GM18511 (cell line): ENCODE measurements around the gene SPRN.
A peak's percentile ranks its signal among the peaks of the same experiment; 100 is the strongest.

Experiments used
- ATAC-seq: cut with Tn5 transposase; IDR thresholded peaks from one replicate; pipeline ENCODE4 v1.9.1; 2021; ENCODE audit warnings: mild to moderate bottlenecking, moderate library complexity; ENCODE audit not compliant: unreplicated experiment

SPRN gene

DNA sequence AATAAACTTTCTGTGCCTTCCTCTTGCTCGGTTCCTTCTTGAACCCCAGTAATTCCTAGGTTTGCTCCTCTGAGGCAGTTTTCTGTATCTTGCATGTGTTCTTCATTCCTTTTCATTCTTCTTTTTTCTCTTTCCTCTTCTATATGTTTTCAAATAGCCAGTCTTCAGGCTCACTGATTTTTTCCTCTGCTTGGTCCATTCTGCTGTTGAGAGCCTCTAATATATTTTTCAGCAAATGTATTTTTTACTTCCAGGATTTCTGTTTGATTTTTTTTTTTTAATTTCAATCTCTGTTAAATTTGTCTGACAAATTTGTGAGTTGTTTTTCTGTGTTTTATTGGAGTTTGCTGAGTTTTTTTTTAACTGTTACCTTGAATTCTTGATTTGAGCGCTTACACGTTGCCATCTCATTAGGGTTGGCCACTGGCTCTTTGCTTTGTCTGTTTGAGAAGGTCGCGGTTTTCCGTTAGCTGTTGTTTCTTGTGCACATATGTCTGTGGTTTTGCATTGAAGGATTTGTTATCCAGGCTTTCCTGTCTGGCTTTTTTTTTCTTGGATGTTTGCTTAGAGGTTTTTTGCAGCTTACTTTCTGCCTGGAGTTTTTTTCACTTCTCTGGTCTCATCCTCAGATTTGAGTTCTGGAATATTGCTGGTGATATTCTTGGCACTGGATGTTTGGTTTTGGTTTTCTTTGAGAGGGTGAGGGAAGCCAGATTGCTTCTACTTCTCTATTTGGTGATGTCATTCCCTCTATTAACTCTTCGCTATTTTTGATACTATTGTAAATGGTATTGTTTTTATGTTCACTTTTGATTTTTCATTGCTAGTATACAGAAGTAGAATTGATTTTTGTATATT is 12.7 kb downstream of the SPRN start:
- ATAC-seq, result no peak

DNA sequence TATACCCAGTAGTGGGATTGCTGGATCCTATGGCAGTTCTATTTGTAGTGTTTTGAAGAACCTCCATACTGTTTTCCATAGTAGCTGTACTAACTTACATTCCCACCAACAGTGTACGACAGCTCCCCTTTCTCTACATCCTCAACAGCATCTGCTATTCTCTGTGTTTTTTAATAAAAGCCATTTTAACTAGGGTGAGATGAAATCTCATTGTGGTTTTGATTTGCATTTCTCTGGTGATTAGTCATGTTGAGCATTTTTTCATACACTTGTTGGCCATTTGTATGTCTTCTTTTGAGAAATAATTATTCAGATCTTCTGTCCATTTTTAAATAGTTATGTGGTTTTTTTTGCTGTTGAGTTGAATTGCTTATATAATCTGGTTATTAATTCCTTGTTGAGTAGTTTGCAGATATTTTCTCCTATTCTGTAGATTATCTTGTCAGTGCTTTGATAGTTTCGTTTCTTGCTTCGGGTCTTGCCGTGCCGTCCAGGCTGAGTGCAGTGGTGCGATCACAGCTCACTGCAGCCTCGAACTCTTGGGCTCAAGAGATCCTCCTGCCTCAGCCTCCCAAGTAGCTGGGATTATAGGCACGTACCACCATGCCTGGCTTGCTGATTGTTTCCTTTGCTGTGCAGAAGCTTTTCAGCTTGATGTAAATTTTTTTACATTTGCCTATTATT is 18.4 kb downstream of the SPRN start:
- ATAC-seq, result peak; percentile 68

DNA sequence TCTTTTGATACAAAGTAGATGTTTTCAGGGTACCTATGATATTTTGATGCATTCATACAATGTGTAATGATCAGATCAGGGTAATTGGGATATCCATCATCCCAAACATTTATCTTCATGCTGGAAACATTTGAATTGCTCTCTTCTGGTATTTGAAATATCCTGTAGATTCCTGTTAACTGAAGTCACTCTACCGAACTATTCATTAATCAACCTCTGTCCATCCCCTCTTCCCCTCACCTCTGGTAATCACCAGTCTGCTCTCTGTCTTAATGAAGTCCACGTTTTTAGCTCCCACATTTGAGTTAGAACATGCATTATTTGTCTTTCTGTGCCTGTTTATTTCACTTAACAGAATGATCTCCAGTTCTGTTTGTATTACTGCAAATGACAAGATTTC is 19.2 kb downstream of the SPRN start:
- no peak for ATAC-seq

DNA sequence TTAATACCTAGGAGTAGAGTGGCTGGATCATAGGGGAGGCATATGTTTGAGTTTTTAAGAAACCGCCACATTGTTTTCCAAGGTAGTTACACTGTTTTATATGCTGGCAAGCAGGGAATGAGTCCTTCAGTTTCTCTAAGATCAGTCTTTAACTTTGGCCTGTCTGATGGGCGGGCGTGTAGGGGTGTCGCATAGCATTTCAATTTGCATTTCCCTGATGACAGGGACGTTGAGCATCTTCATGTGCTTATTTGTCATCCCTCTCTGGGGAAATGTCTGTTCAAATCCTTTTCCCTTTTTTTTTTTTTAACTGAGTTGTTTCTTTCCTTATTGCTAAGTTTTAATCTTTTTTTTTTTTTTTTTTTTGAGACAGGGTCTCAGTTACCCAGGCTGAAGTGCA is 20.6 kb downstream of the SPRN start:
- ATAC-seq, result no peak

DNA sequence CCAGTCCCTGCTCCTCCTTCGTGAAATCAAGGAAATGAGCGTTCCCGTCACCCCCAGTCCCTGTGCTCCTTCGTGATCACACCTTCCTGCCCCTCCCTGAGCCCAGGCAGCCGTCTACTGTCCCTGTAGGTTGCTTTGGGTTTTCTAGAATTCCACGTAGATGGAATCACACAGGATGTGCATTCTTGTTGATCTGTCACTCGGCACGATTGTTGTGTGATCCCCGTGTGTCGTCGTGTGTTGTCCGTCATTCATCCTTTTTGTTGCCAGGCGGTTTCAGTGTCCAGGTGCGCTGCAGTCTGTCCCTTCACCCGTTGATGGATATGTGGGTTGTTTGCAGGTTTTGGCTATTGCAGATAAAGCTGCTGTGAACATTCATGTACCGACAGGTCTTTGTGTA is 21.1 kb downstream of the SPRN start:
- ATAC-seq, result no peak

DNA sequence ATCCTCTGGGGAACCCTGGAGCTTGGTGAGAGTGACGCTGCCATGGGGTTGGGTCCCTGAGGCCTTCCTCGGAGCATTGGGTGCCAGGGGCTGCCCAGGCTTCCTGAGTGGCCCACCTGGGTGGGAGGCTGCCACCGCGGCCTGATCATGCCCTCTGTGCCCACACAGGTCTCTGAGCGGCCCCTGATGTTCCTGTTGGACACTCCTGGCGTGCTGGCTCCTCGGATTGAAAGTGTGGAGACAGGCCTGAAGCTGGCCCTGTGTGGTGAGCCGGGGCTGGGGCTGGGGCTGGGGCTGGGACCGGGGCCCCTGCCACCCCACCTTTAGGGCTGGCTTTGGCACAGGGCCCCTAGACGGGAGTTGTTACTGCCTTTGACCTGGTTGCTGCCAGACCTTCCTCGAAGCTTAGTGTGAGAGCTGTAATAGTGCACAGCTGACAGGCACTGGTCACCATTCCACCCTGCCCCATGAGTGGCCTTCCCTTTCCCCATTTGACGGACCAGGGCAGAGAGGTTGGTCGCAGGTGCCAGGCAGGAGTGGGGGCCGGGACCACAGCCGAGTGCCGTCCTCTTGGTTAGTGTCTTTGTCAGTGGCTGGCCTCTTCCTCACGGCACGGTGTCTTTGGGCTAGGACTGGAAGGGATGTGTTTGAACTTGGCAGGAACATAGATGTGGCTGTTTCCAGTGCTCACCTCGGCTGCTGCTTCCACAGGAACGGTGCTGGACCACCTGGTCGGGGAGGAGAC is 22.3 kb downstream of the SPRN start:
- no peak for ATAC-seq

DNA sequence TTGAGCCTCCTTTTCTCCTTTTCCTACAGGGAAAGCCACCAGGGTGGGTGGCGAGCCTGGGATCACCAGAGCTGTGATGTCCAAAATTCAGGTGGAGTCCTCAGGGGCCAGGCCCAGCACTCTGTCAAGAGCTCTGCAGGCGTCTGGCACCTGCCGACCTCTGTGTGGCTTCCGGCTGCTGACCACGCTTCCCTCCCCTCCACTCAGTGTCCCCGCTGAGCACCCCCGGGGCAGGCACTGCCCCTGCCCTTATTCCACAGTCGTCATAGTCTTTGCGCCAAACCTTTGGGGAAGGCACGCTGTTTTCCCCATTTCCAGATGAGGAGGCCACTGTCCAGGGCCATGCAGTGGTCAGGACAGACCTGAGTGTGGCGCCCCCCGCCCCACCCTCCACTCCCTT is 22.9 kb downstream of the SPRN start:
- no peak for ATAC-seq

DNA sequence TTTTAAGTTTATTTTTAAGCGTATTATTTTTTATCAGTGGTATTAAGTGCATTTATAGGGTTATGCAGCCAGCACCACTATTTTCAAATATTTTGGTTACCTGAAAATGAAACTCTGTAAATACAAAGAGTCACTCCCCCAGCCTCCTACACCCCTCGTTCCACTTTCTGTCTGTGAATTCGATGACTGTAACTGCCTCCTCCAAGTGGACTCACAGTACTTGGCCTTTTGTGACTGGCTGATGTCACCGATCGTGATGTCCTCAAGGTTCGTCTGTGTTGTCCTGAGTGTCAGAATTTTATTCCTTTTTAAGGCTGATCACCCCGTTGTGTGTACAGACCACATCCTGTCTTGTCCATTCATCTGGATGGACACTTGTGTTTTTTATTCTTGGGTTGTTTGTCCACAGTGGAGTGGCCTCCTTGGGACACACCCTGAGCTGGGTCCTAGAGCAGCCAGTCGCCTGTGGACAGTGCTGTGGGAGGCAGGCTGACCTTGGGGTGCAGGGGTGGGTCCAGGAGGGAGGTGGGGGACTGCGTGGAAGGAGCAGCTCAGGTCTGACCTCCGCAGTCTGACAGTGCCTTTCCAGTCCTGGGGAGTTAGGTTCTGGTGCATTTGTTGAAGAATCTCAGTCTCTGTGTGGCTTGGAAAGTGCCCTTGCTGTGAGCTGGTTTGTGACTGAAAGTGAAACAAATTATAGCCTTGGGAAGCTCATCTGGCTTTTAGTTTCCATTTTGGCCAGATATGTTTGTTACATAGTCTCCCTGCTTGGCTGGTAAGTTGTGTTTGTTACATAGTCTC is 23.6 kb downstream of the SPRN start:
- ATAC-seq, result peak; percentile 85

DNA sequence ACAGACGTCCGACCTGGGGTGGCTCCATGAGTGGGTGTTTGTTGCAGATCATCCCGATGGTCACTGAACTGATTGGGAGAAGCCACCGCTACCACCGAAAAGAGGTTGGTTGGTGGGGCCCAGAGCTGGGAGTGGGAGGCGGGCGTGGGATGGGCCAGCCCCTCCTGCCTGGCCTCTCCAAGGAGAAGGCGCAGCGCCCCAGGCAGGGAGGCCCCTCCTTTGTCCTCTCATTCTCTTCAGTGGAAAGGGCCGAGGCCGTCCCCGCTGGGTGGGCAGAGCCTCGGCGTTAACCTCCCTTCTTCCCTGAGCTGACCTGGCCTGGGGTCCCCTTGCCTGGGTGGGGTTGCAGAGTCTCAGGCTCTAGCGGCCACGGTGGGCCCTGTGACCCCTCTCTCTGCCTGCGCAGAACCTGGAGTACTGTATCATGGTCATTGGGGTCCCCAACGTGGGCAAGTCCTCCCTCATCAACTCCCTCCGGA is 25.3 kb downstream of the SPRN start:
- ATAC-seq, result no peak

DNA sequence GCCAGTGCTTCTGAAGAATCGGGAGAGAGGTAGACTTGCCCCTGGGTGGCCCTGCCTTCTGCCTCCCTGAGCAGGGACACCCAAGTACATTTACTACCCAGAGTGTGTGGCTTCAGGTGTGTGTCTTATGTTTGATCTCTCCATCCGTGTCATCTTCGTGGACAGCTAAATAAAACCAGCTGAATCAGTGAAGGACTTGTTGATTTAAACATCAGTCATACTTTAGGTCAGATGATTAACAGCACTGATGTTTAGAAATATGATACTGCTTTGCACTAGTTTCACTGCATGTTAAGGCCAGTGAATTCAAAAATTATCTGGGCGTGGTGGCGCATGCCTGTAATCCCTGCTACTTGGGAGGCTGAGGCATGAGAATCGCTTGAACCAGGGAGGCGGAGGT is 26.5 kb downstream of the SPRN start:
- ATAC-seq, result no peak

DNA sequence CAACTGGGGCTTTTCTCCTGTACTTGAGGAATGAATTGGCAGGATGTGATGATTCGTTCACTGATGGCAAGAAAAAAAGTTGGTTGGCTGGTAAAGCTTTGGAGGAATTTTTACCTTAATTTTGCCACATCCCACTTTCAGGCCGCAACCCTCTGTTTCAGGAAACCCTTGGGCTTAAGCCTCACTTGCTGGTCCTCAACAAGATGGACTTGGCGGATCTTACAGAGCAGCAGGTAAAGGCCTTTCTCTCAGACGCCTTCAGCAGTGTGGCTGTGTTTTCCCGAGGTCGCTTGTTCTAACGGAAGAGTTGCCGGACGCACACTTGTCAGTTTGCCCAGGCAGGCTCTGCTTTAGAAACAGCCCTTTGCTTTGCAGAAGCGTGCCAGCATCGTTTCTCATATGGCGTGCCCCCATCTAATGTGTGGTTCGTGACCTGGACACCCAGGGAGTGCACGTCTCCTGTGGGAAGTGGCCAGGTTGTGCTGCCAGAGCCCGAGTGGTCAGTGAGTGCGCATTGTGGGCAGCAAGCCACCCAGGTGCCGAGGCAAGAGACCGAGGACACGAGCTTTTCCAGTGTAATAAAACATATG is 28.3 kb downstream of the SPRN start:
- no peak for ATAC-seq

DNA sequence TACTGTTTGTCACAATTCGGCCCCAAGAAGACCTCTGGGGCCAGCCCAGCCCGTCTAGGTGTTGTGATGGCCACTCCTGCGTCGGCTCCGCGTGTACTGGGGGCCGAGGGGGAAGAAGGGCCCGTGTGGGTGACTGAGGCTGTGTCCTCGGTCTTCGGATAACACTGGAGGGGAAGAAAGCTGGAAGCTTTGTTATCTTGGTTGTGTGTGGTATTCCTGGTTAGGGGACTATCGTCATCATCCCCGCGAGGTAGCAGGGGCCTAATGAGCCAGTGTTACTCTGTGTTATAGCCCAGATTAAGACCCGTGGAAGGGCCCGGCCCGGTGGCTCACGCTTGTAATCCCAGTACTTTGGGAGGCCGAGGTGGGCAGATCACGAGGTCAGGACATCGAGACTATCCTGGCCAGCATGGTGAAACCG is 29.6 kb downstream of the SPRN start:
- no peak for ATAC-seq

DNA sequence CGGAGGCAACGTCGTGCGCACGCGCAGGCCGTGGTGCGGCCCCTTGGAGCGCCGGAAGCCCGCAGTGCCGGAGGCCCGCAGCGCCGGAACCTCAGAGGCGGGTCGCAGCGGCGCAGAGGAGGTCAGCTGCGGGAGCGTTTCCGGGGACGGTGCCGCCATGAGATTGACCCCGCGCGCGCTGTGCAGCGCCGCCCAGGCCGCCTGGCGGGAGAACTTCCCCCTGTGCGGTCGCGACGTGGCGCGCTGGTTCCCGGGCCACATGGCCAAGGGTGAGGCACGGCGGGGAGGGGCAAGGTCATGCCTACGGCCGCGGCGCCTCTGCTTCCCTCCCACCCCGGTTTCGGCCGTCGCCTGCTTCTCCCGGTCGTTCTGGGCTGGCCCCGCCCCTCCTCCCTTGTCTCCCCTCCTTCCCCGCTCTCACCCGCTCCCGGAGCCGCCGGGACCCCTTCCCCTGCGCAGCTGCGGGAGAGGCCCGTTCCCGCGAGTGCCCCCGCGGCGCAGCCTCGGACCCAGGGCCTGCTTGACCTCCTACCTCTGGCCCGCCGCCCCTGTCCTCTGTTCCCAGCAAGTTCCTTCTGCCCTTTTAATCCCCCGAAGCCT is 30.3 kb downstream of the SPRN start, which contains the start of gene MTG1:
MTG1 (plus strand) TSS at position 94 of the 600 bp plus-strand sequence; CDS start at position 158, 64 bp downstream.
- ATAC-seq, result peak; percentile 64

DNA sequence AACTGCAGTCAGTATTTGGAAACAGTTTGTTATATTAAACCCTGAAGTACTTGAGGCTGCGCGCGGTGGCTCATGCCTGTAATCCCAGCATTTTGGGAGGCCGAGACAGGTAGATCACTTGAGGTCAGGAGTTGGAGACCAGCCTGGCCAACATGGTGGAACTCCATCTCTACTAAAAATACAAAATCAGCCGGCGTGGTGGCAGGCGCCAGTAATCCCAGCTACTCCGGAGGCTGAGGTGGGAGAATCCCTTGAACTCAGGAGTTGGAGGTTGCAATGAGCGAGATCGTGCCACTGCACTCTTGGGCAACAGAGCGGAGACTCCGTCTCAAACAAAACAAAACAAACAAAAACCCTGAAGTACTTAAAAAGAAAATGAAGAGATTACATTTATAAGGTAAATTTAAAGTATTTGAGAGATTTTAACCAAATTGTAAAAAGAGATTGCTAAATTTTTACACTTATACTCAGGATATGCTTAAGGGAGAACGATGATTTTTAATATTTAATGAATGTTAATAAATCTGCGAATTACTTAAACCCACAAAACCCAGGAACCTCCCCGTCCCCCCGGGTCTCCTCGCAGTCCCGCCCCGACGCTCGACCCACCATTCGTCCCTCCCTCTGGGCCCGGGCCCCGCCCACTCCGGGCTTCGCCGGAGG is 30.9 kb downstream of the SPRN start:
- ATAC-seq, result no peak

DNA sequence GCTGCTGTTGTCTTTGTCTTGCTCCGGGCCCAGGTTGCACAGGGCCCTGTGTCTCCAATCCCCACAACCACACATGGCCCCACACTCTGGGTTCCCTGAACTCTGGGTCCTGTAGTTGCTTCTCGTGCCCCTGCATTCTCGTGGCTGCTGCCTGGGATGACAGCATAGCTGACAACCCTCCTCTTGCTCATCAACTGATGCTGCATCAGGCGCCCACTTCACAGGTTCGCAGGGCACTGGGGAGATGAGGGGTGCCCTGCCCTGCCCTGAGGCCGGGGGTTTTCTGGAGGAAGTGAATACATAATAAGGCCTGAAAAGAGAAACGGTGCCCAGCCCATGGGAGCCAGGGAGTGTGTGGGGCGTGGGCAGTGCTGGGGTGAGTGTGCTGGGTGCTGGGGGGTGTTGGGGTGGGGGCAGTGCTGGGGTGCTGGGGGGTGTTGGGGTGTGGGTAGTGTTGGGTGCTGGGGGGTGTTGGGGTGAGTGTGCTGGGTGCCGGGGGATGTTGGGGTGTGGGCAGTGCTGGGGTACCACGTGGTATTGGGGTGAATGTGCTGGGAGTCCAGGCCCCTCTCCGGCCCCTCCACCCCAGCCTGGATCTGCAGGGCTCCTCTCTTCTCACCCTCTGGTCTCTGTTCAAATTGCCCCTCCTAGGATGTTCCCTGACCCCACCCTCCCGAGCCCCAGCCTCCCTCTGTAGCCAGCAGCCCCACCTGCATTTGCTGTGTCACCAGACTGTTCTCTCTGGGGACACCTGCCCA is 32.5 kb downstream of the SPRN start:
- ATAC-seq, result no peak

DNA sequence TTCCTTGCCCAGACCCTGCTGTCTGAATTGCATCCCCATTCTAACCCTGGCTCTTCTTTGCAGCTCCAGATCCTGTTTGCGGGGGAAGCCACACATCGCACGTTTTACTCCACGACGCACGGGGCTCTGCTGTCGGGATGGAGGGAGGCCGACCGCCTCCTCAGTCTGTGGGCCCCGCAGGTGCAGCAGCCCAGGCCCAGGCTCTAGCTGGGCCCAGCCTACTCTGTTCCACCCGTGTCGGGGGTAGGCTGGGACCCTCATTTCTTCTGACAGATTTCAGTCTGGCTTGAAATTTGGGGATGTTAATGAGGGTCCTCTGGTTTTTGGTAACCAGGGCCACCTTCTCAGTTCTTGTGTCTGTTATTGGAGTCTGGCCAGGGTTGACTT is 33.2 kb downstream of the SPRN start:
- no peak for ATAC-seq

DNA sequence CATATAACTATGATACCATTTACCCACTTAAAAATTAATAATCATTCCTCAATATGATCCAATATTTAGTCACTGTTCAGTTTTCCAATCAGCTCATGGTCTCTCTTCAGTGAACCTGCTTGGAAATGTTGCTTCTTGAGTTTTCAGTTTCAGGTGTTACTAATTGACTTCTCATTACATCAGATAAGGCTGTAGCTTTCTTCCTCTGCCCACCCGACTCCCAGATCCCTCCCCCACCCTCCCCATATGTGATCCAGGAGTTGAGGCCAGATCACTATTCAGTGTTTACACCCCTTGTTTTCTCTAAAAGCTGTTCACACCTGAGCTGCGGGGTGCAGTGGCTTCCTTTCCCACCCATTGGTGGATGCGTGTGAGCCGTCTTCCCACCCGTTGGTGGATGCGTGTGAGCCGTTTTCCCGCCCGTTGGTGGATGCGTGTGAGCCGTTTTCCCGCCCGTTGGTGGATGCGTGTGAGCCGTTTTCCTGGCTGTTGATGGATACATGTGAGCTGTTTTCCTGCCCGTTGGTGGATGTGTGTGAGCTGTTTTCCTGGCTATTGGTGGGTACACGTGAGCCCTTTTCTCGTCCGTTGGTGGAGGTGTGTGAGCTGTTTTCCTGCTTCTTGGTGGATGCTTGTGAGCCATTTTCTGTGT is 33.7 kb downstream of the SPRN start:
- ATAC-seq, result no peak
